Natural killer cell (primary cell): ENCODE results near the gene TAAR5. TPM values are rescaled to one million over a fixed set of nuclear protein-coding genes. Genes with fewer than 3 reads are reported as not detected.

Experiments
- ATAC-seq, 3 donors: fragments of 150-1000 bp in 2 of 3; fragments of 200-7000 bp in 1 of 3; cut with Tn5 transposase; 1 replicate in 1 of 3; 2 replicates in 2 of 3; pipeline ENCODE4 v1.10.0; 2021; ENCODE audit warnings: mild to moderate bottlenecking in 2 of 3, moderate library complexity in 2 of 3
- DNase-seq, 2 donors: peaks; one replicate each; pipeline versions ENCODE4 v3.0.0 to v3.0.0-alpha.2; 2013 to 2021; ENCODE audit warnings: mixed read lengths in 1 of 2
- H3K27ac ChIP-seq: one replicate; pipeline ENCODE4 v1.5.1; 2013; ENCODE audit warnings: mild to moderate bottlenecking, low read length
- H3K27me3 ChIP-seq: one replicate; pipeline ENCODE4 v1.6.1; 2013; ENCODE audit warnings: low read length; ENCODE audit not compliant: control insufficient read depth, insufficient read depth
- H3K36me3 ChIP-seq: one replicate; pipeline ENCODE4 v1.6.1; 2013; ENCODE audit warnings: low read length; ENCODE audit not compliant: control insufficient read depth, insufficient read depth
- H3K4me1 ChIP-seq: one replicate; pipeline ENCODE4 v1.6.1; 2013; ENCODE audit warnings: low read length; ENCODE audit not compliant: control insufficient read depth, insufficient read depth
- H3K4me3 ChIP-seq: one replicate; pipeline ENCODE4 v1.5.1; 2013; ENCODE audit warnings: low read length
- H3K9me3 ChIP-seq: one replicate; pipeline ENCODE4 v1.6.1; 2013; ENCODE audit warnings: low read length; ENCODE audit not compliant: control insufficient read depth, insufficient read depth
- H3K27ac Mint-ChIP-seq, 2 donors: one replicate each; pipeline ENCODE4 v1.8.0; 2022; ENCODE audit warnings: mild to moderate bottlenecking in 2 of 2, mixed read lengths in 2 of 2, moderate library complexity in 1 of 2
- H3K27me3 Mint-ChIP-seq, 2 donors: one replicate each; pipeline ENCODE4 v1.8.0; 2022; ENCODE audit warnings: low read depth in 2 of 2, mixed read lengths in 2 of 2
- H3K36me3 Mint-ChIP-seq: one replicate; pipeline ENCODE4 v1.8.0; 2022; ENCODE audit warnings: mixed read lengths
- H3K4me1 Mint-ChIP-seq, 2 donors: one replicate each; pipeline ENCODE4 v1.8.0; 2022; ENCODE audit warnings: mixed read lengths in 2 of 2
- H3K4me3 Mint-ChIP-seq: one replicate; pipeline ENCODE4 v1.8.0; 2022; ENCODE audit warnings: mild to moderate bottlenecking, moderate library complexity, mixed read lengths
- H3K9me3 Mint-ChIP-seq, 2 donors: one replicate each; pipeline ENCODE4 v1.8.0; 2022; ENCODE audit warnings: mixed read lengths in 2 of 2
- CTCF ChIP-seq: fragments of 200-600 bp; IDR thresholded peaks from one replicate; pipeline ENCODE4 v1.8.0; 2022; ENCODE audit warnings: antibody characterized with exemption
- WGBS: methylation state at CpG from one replicate; pipeline ENCODE4 v1.1.7; 2013; ENCODE audit warnings: missing lambda C conversion rate; ENCODE audit not compliant: insufficient coverage; 5-methylcytosine and 5-hydroxymethylcytosine counted together
- intact Hi-C: fragments of 100-400 bp; cut with micrococcal nuclease; formaldehyde crosslinking; loops from one replicate; pipeline ENCODE4 v1.14.2; 2022
- total RNA-seq, 4 donors: library from RNA; stranded (reverse); fragments of 120-200 nt in 1 of 4; gene quantifications; one replicate each; pipeline versions ENCODE4 v1.2.3 to v1.2.4, GENCODE V29; 2013 to 2022

The TAAR5 gene
- total RNA-seq, 3 donors from 2014 or later (not counting 1 experiment from before 2014, with no cell fraction given) = not detected

GRCh38 chr6:132633362-132633761 is 43.8 kb upstream of the TAAR5 start:
- H3K27me3 ChIP-seq = peaks cover 7% of the 10 kb centered on the region
- H3K4me1 ChIP-seq = no peaks in the 10 kb centered on the region
- H3K4me1 Mint-ChIP-seq = no peaks in the 10 kb centered on the region
- ATAC-seq (no peak), DNase-seq (no peak)
- 85% methylated on average over 2 of the region's 2 CpGs for WGBS
- no peaks in the 10 kb centered on the region for H3K36me3 Mint-ChIP-seq
- no peak overlapping the region for H3K4me3 Mint-ChIP-seq
- H3K27me3 Mint-ChIP-seq = peaks cover 25 to 27% of the 10 kb centered on the region in 2 donors
- H3K27ac Mint-ChIP-seq = no peak overlapping the region
- no peaks in the 10 kb centered on the region for H3K9me3 ChIP-seq
- no peak overlapping the region for H3K4me3 ChIP-seq
- H3K36me3 ChIP-seq = no peaks in the 10 kb centered on the region
- no peak for TF ChIP-seq CTCF
- no peaks in the 10 kb centered on the region for H3K9me3 Mint-ChIP-seq
- intact Hi-C loops = no loop called here
- no peak overlapping the region for H3K27ac ChIP-seq

GRCh38 chr6:132624175-132624574 is 34.6 kb upstream of the TAAR5 start, which contains the start of gene TAAR2:
TAAR2 (minus strand) TSS chr6:132624275; CDS start chr6:132624275, 0 bp downstream.
- Mint-ChIP-seq H3K27ac (no peak within 1 kb of the TSS), H3K27me3 (peaks cover 8 to 25% of the 10 kb centered on the region in 2 donors)
- WGBS = 86% methylated on average over 6 of the region's 6 CpGs

GRCh38 chr6:132623106-132623845 is 33.7 kb upstream of the TAAR5 start:
- no peak for TF ChIP-seq CTCF
- Histone ChIP-seq H3K4me3 (no peak overlapping the region), H3K9me3 (no peaks in the 10 kb centered on the region), H3K4me1 (no peaks in the 10 kb centered on the region), H3K27me3 (peaks cover 6% of the 10 kb centered on the region), H3K36me3 (no peaks in the 10 kb centered on the region), H3K27ac (no peak overlapping the region)
- H3K27me3 Mint-ChIP-seq = peaks cover 6 to 19% of the 10 kb centered on the region in 2 donors
- H3K9me3 Mint-ChIP-seq = no peaks in the 10 kb centered on the region
- WGBS = 81% methylated on average over 3 of the region's 6 CpGs
- H3K27ac Mint-ChIP-seq = no peak overlapping the region
- intact Hi-C loops = no loop called here
- no peak for ATAC-seq
- no peaks in the 10 kb centered on the region for H3K4me1 Mint-ChIP-seq
- no peaks in the 10 kb centered on the region for H3K36me3 Mint-ChIP-seq
- H3K4me3 Mint-ChIP-seq = no peak overlapping the region
- no peak for DNase-seq

More at GRCh38 chr6:132624175-132624574, 34.6 kb upstream of the TAAR5 start, which contains the start of gene TAAR2:
- H3K4me1 Mint-ChIP-seq = no peaks in the 10 kb centered on the region
- Histone ChIP-seq H3K27me3 (peaks cover 6% of the 10 kb centered on the region), H3K36me3 (no peaks in the 10 kb centered on the region), H3K9me3 (no peaks in the 10 kb centered on the region), H3K4me1 (no peaks in the 10 kb centered on the region), H3K4me3 (no peak within 1 kb of the TSS), H3K27ac (no peak within 1 kb of the TSS)
- ATAC-seq (no peak), DNase-seq (no peak)
- TF ChIP-seq CTCF = no peak
- no peaks in the 10 kb centered on the region for H3K9me3 Mint-ChIP-seq
- no peaks in the 10 kb centered on the region for H3K36me3 Mint-ChIP-seq
- intact Hi-C loops = no loop called here
- H3K4me3 Mint-ChIP-seq = no peak within 1 kb of the TSS
